Muscle of leg (tissue), 11 donors: ENCODE results near the gene GMPR2. TPM values are rescaled to one million over a fixed set of nuclear protein-coding genes. Genes with fewer than 3 reads are reported as not detected.

Source experiments
- DNase-seq: peaks from one replicate; pipeline ENCODE4 v3.0.0; 2013
- H3K27ac ChIP-seq: one replicate; pipeline ENCODE4 v1.5.1; 2013; ENCODE audit warnings: mild to moderate bottlenecking, low read length, control low read depth
- H3K27me3 ChIP-seq: one replicate; pipeline ENCODE4 v1.6.1; 2013; ENCODE audit warnings: low read length; ENCODE audit not compliant: control insufficient read depth, insufficient read depth
- H3K36me3 ChIP-seq: one replicate; pipeline ENCODE4 v1.6.1; 2013; ENCODE audit warnings: low read length; ENCODE audit not compliant: control insufficient read depth, insufficient read depth
- H3K4me1 ChIP-seq: one replicate; pipeline ENCODE4 v1.6.1; 2013; ENCODE audit warnings: low read length; ENCODE audit not compliant: control insufficient read depth, insufficient read depth
- H3K4me3 ChIP-seq: one replicate; pipeline ENCODE4 v1.5.1; 2013; ENCODE audit warnings: low read length, control low read depth
- H3K9me3 ChIP-seq: replicated peaks from 2 replicates; pipeline ENCODE4 v1.6.1; 2013; ENCODE audit warnings: low read depth, low read length; ENCODE audit not compliant: control insufficient read depth
- WGBS: methylation state at CpG from one replicate; pipeline ENCODE4 v1.1.5; 2013; ENCODE audit warnings: missing lambda C conversion rate; ENCODE audit not compliant: insufficient coverage; 5-methylcytosine and 5-hydroxymethylcytosine counted together
- polyA plus RNA-seq, 8 donors: library from polyadenylated mRNA; unstranded; fragments of 120-200 nt; gene quantifications; one replicate each; pipeline versions ENCODE4 v1.2.1 to v1.2.3, GENCODE V29; 2013; ENCODE audit warnings: inconsistent platforms in 1 of 8, low replicate concordance in 1 of 8; ENCODE audit not compliant: insufficient read length in 8 of 8, insufficient read depth in 1 of 8
- total RNA-seq: library from RNA; stranded (reverse); fragments of 120-200 nt; gene quantifications from one replicate; pipeline ENCODE4 v1.2.4, GENCODE V29; 2013

The GMPR2 gene
- total and polyA plus RNA-seq, 9 donors: 41.9 to 59.7 (median 48.2) TPM

- Histone ChIP-seq H3K36me3 (peaks cover 9% of the 10 kb centered on the region), H3K27me3 (no peaks in the 10 kb centered on the region), H3K4me1 (peaks cover 9% of the 10 kb centered on the region), H3K9me3 (no peaks in the 10 kb centered on the region), H3K27ac (no peak overlapping the region), H3K4me3 (no peak overlapping the region)
- WGBS: no CpG with 5 or more reads among the region's 3 CpGs
- DNase-seq: no peak
Observed at GRCh38 chr14:24273422-24273998, 40.8 kb downstream of the GMPR2 start.

- H3K4me1 ChIP-seq: peaks cover 9% of the 10 kb centered on the region
- DNase-seq: peak; percentile 43
- no peaks in the 10 kb centered on the region for H3K27me3 ChIP-seq
- H3K36me3 ChIP-seq: peaks cover 2% of the 10 kb centered on the region
- no peaks in the 10 kb centered on the region for H3K9me3 ChIP-seq
- 79% methylated on average over 3 of the region's 3 CpGs for WGBS
- H3K4me3 ChIP-seq: no peak overlapping the region
- no peak overlapping the region for H3K27ac ChIP-seq
Observed at GRCh38 chr14:24274101-24274543, 41.4 kb downstream of the GMPR2 start.

- H3K36me3 ChIP-seq: no peaks in the 10 kb centered on the region
- H3K27me3 ChIP-seq: no peaks in the 10 kb centered on the region
- peaks cover 3% of the 10 kb centered on the region for H3K4me1 ChIP-seq
- H3K4me3 ChIP-seq: no peak overlapping the region
- no peak for DNase-seq
- 94% methylated on average over 6 of the region's 6 CpGs for WGBS
- H3K27ac ChIP-seq: no peak overlapping the region
- H3K9me3 ChIP-seq: no peaks in the 10 kb centered on the region
Observed at GRCh38 chr14:24277071-24277470, 44.3 kb downstream of the GMPR2 start.

GRCh38 chr14:24277606-24278321, 45.0 kb downstream of the GMPR2 start:
- Histone ChIP-seq H3K36me3 (no peaks in the 10 kb centered on the region), H3K4me3 (no peak overlapping the region), H3K4me1 (peaks cover 3% of the 10 kb centered on the region), H3K9me3 (no peaks in the 10 kb centered on the region), H3K27ac (no peak overlapping the region), H3K27me3 (no peaks in the 10 kb centered on the region)
- DNase-seq: peak; percentile 31
- WGBS: 81% methylated on average over 9 of the region's 11 CpGs

GRCh38 chr14:24278424-24278823, 45.7 kb downstream of the GMPR2 start:
- DNase-seq: no peak
- 90% methylated on average over 5 of the region's 5 CpGs for WGBS
- Histone ChIP-seq H3K36me3 (no peaks in the 10 kb centered on the region), H3K9me3 (no peaks in the 10 kb centered on the region), H3K27ac (no peak overlapping the region), H3K4me3 (no peak overlapping the region), H3K27me3 (no peaks in the 10 kb centered on the region), H3K4me1 (peaks cover 3% of the 10 kb centered on the region)

GRCh38 chr14:24279301-24280186, 46.8 kb downstream of the GMPR2 start:
- WGBS: 59% methylated on average over 6 of the region's 11 CpGs
- peaks cover 12% of the 10 kb centered on the region for H3K4me1 ChIP-seq
- no peak overlapping the region for H3K27ac ChIP-seq
- no peaks in the 10 kb centered on the region for H3K36me3 ChIP-seq
- no peaks in the 10 kb centered on the region for H3K9me3 ChIP-seq
- no peak overlapping the region for H3K4me3 ChIP-seq
- no peak for DNase-seq
- H3K27me3 ChIP-seq: no peaks in the 10 kb centered on the region

- H3K36me3 ChIP-seq: no peaks in the 10 kb centered on the region
Observed at GRCh38 chr14:24280797-24281460, 48.2 kb downstream of the GMPR2 start.

GRCh38 chr14:24281636-24282035, 48.9 kb downstream of the GMPR2 start:
- H3K4me1 ChIP-seq: peaks cover 14% of the 10 kb centered on the region
- no peak overlapping the region for H3K4me3 ChIP-seq
- H3K36me3 ChIP-seq: no peaks in the 10 kb centered on the region
- no peaks in the 10 kb centered on the region for H3K9me3 ChIP-seq
- DNase-seq: no peak
- no peaks in the 10 kb centered on the region for H3K27me3 ChIP-seq
- WGBS: 84% methylated on average over 3 of the region's 7 CpGs
- H3K27ac ChIP-seq: no peak overlapping the region

More at GRCh38 chr14:24280797-24281460, 48.2 kb downstream of the GMPR2 start:
- no peaks in the 10 kb centered on the region for H3K27me3 ChIP-seq
- H3K4me3 ChIP-seq: no peak overlapping the region
- DNase-seq: no peak
- H3K27ac ChIP-seq: no peak overlapping the region
- WGBS: 81% methylated on average over 6 of the region's 6 CpGs
- H3K9me3 ChIP-seq: no peaks in the 10 kb centered on the region
- peaks cover 14% of the 10 kb centered on the region for H3K4me1 ChIP-seq

GRCh38 chr14:24282736-24283135, 50.0 kb downstream of the GMPR2 start:
- H3K27me3 ChIP-seq: no peaks in the 10 kb centered on the region
- no peak overlapping the region for H3K27ac ChIP-seq
- H3K36me3 ChIP-seq: no peaks in the 10 kb centered on the region
- peaks cover 14% of the 10 kb centered on the region for H3K4me1 ChIP-seq
- H3K4me3 ChIP-seq: no peak overlapping the region
- DNase-seq: no peak
- WGBS: 67% methylated on average over 3 of the region's 3 CpGs
- no peaks in the 10 kb centered on the region for H3K9me3 ChIP-seq
